Adrenal gland (tissue), 5 donors: ENCODE measurements around the gene IGF2R.

Experiments used
- CTCF ChIP-seq, 6 experiments: fragments of 450-650 bp in 4 of 6; fragments of 200-600 bp in 2 of 6; sonication (generic) in 1 of 6; IDR thresholded peaks; 1 replicate in 5 of 6; 2 replicates in 1 of 6; pipeline versions ENCODE4 v1.5.1 to v1.8.0; 2016 to 2021; ENCODE audit warnings: antibody characterized with exemption in 6 of 6, mild to moderate bottlenecking in 2 of 6, moderate library complexity in 1 of 6
- POLR2A ChIP-seq, 2 donors: fragments of 450-650 bp; IDR thresholded peaks; one replicate each; pipeline ENCODE4 v1.6.1; 2017; ENCODE audit warnings: antibody characterized with exemption in 2 of 2, mild to moderate bottlenecking in 2 of 2, moderate library complexity in 1 of 2
- donor health status: DM: no; HTN: no; CAD: no.

- TF ChIP-seq CTCF (IDR thresholded peaks at IDR 0.05) (peak in 5 of 6 experiments; percentile 13 to 50 (median 40)), POLR2A (IDR thresholded peaks at IDR 0.05) (no peak)
These were observed 27.4 kb upstream of the IGF2R start for GRCh38 chr6:159941286-159942113.
